ENCODE results near the gene CDK14. TPM values are rescaled to one million over a fixed set of nuclear protein-coding genes. Genes with fewer than 3 reads are reported as not detected.
"Not testable (repeated sequence)": the region's sequence is repeated elsewhere in the genome, so short reads cannot be mapped to it uniquely, and the experiment has no call there.

The CDK14 gene
- total RNA-seq, 1 donor from 2014 or later: 23.5 TPM

DNA sequence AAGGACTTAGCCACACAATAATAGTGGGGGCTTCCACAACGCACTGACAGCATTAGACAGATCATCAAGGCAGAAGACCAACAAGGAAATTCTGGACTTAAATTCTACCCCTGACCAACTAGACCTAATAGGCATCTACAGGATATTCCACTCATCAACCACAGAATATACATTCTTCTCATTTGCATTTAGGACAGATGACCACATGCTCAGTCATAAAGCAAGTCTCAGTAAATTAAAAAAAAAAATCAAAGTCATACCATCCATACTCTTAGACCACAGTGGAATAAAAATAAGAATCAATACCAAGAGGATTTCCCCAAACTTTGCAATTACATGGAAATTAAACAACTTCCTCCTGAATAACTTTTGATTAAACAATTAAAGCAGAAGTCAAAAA lies 155.9 kb downstream of the CDK14 start:
- no peak for DNase-seq (ENCODE audit: low spot score)

GRCh38 chr7:90755041-90755440 lies 158.9 kb downstream of the CDK14 start:
- no peak for DNase-seq (ENCODE audit: low spot score)

DNA sequence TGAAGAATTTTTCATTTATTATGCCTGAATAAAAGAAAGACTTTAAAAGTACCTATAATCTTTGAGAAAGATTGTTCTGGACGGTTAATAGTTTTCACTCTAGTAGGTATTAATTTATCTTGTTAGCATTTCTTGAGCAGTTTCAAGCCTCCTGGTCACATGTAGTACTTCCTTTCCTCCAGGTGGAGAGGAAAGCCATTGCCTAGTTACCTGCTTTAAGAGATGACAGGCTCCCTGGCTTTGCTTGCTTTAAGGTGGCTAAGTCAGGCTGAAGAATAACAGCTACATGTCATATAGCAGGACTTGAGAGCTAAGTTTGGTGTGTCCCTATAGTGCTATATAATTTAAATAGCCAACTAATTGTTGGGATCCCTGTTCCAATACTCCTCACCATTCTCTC lies 160.2 kb downstream of the CDK14 start:
- no peak for DNase-seq (ENCODE audit: low spot score)

GRCh38 chr7:90757565-90757950 lies 161.4 kb downstream of the CDK14 start:
- not testable (repeated sequence) for DNase-seq (ENCODE audit: low spot score)

DNA sequence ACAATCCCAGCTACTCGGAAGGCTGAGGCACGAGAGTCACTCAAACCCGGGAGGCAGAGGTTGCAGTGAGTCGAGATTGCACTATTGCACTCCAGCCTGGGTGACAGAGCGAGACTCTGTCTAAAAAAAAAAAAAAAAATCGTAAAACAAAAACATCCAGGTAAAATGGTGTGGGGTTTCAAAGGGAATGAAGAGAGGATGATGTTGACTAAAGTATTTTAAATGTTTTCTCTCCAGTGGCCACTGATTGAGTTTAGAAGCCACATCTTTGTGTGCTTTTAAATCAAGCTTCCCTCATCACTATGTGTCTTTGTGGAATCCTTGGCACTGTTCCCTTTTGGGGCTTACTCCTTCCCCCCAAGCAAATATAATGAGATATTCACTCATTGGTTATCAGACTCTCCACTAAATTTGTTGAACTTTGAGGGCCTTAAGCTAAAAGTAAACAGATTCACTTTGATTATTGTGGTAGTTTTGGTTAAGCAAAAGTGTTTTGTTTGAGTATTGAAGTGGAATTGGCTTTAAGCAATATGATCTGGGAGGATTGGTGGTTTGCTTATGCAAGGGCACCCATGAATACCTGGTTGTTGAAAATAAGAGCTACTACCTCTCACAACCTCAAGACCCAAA lies 162.9 kb downstream of the CDK14 start:
- no peak for DNase-seq (ENCODE audit: low spot score)

GRCh38 chr7:90759710-90760109 lies 163.6 kb downstream of the CDK14 start:
- DNase-seq (ENCODE audit: low spot score): no peak

- no peak for DNase-seq (ENCODE audit: low spot score)
These were observed 164.8 kb downstream of the CDK14 start for GRCh38 chr7:90760892-90761291.

- no peak for DNase-seq (ENCODE audit: low spot score)
These were observed 165.5 kb downstream of the CDK14 start for GRCh38 chr7:90761584-90761983.

DNA sequence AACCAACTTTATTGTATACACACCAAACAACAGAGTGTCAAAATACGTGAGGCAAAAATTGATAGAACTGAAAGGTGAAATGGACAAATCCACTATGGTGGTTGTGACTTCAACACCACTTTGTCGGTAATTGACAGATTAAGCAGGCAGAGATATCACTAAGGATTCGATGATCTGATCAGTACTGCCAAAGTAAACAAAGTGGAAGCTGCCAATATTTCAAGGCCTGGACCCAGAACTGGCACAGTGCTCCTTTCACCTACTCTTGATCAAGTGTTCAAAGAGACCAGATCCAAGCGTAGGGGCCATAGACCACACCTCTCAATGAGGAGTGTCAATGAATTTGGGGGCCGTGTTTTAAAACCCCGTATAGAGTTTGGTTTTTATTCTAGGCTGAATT lies 167.0 kb downstream of the CDK14 start:
- no peak for DNase-seq (ENCODE audit: low spot score)

DNA sequence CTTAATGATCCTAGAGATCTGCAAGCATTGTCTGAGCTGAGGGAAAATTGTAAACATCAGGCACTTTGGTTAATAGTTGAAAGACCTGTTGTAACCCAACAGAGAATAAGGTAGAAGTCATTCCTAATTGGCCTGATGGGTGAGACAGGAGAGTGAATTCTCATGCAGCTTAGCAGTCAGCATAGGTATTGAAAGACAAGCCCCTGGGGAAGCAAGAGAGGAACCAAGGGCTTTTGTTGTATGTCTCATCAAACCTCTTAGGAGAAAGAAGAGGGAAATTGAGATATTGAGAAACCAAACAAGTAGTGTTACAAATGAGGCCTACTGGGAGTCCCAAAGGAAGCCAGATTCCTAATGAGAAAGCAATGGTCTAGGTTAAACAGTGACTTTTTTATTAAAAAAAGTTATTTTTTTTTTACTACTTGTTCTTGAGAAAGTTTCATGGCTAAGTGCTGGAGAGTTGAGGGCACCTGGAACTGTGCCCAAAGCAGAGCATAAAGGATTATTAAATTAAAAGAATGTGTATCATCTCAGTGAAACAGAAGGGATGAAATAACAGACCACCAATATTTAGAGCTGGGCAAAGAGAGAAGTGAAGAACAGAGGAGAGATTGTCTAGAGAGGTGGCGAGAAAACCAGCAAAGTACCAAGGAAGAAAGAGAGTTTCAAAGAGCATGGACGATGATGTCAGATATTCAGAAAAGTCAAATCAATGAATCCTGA lies 168.9 kb downstream of the CDK14 start:
- no peak for DNase-seq (ENCODE audit: low spot score)

- DNase-seq (ENCODE audit: low spot score): no peak
These were observed 170.9 kb downstream of the CDK14 start for GRCh38 chr7:90766814-90767564.

- DNase-seq (ENCODE audit: low spot score): no peak
These were observed 172.2 kb downstream of the CDK14 start for GRCh38 chr7:90768301-90768700.

GRCh38 chr7:90769036-90769435 lies 172.9 kb downstream of the CDK14 start:
- no peak for DNase-seq (ENCODE audit: low spot score)

DNA sequence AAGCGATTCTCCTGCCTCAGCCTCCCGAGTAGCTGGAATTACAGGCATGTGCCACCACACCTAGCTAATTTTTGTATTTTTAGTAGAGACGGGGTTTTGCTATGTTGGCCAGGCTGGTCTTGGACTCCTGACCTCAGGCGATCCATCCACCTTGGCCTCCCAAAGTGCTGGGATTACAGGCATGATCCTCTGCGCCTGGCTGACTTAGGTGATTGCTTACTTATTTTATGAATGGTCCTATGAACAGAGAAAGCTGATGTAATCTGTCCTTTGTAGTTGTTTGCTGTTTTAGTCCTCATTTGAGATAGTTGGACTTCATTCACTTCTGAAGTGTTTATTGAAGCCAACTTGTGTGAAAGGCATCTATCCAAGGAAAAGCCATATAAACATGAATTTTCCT lies 173.4 kb downstream of the CDK14 start:
- not testable (repeated sequence) for DNase-seq (ENCODE audit: low spot score)

GRCh38 chr7:90771281-90771680 lies 175.2 kb downstream of the CDK14 start:
- no peak for DNase-seq (ENCODE audit: low spot score)

- no peak for DNase-seq (ENCODE audit: low spot score)
These were observed 176.3 kb downstream of the CDK14 start for GRCh38 chr7:90772410-90772809.

DNA sequence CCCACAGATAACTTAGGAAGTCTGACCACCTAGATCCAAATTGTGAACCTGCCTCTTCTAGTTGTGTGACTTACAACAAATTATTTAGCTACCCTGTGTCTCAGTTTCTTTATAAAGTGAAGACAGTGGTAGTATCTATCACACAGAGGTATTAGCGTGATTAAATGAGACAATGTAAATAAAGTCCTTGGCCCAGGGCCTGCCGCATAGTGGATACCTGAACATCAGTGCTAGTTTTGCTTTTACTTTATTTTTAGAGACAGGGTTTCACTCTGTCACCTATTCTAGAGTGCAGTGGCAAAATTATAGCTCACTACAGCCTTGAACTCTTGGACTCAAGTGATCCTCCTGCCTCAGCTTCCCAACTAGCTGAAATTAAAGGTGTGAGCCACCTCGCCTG lies 177.1 kb downstream of the CDK14 start:
- DNase-seq (ENCODE audit: low spot score): no peak

DNA sequence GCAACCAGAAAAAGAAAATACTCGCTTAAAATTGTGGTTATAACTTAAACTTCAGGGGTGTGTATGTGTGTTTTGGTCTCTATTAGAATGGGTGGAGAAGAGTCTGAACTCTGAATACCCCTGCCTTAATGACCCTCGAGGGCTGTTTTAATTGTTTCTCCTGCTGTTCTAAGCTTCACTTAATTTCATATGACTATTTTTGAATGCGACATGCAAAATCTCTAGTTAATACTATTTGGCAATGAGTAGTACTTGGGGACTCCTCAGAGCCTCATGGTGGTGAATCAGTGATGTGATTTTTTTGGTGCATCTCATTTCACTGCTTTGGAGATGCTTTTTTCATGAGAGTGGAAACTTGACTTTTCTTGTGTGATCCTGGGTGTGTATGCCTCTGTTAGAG lies 178.6 kb downstream of the CDK14 start:
- DNase-seq (ENCODE audit: low spot score): no peak

DNA sequence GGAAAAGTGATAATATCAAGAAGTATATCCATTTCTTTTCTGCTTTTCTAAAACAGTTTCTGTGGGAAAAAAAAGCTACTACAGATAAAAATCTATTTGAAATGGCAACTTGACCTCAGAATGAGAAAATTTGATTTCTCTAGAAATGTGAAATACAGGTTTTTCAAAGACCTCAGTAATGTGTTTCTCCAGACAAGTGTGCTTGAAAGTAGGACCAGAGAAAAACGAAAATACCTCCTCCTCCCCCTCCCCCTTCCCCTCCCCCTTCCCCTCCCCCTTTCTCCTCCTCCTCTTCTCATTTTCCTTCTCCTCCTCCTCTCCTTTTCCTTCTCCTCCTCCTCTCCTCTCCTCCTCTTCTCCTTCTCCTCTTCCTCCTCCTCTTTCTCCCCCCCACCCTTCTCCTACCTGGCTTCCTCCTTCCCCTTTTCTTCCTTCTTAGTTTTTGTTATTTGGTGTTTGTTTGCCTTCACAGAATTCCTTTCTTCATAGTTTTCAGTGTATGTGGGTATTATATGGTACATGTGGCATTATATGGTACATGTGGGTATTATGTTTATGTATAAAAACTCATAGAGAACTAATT lies 179.4 kb downstream of the CDK14 start:
- no peak for DNase-seq (ENCODE audit: low spot score)

DNA sequence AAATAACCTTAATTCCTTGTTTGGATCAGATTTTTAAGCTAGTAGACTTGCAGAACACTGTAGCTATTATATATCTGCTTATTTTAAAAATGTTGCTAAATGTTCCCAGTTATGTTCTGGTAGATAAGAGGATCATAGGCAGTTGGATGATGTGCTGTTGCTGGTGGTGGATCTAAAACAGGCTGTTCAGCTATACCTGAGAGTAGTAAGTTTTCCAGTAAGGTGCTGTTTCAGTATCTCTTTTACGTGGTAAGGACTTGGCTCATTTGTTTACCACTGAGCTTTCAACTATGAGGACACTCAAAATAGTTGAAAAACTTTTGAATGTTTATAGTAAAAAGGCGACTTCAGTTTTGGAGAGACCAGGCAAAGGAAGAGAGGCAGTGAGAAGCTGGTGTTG lies 180.9 kb downstream of the CDK14 start:
- DNase-seq (ENCODE audit: low spot score): no peak

DNA sequence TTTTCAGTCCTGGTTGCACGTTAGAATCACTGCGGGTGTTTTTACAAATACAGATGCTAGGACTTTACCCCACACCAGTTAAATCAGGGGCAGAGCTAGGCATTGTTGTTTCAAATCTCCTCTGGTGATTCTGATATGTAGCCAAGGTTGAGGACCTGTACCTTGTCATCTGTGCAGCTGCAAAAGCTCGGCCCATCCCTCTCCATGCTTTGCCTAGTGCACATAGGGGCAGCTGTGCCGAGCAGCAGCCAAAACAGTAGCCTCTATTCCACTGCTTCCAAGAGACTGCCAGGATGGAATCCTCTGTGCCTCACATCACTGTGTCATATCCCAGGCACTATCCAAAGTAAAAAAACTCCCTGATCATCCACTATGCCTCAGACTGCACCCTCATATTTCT lies 181.3 kb downstream of the CDK14 start:
- DNase-seq (ENCODE audit: low spot score): no peak

DNA sequence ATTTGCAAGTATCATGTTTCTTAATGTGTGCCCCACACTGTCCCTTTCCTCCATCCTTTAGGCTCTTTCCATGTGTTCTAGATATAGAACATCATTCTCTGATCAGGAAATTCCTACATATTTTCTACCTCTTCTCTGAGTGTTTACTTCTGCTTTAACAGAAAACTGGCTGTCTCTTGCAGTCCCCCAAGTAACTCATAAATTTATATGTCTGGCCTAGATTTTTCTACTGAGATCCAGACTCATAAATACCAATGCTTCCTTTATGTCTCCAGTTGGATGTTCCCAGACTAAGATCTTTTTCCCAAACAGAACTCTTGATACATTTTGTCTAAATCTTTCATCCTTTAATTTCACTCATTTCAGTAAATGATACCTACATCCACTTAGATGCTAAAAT lies 181.8 kb downstream of the CDK14 start:
- DNase-seq (ENCODE audit: low spot score): no peak

GRCh38 chr7:90788052-90788451 lies 191.9 kb downstream of the CDK14 start:
- no peak for DNase-seq (ENCODE audit: low spot score)

All from ureter (tissue), 1 donor.